Immature natural killer cell (primary cell): ENCODE results near the gene HIP1. TPM values are rescaled to one million over a fixed set of nuclear protein-coding genes. Genes with fewer than 3 reads are reported as not detected.

Source experiments
- DNase-seq, 3 donors: peaks; one replicate each; pipeline ENCODE4 v3.0.0; 2022; ENCODE audit warnings: mixed read lengths in 1 of 3
- H3K27ac Mint-ChIP-seq, 6 donors: one replicate each; pipeline ENCODE4 v1.8.0; 2020; ENCODE audit warnings: mixed read lengths in 6 of 6, mild to moderate bottlenecking in 5 of 6, inconsistent platforms in 4 of 6, moderate library complexity in 3 of 6
- H3K27me3 Mint-ChIP-seq, 3 donors: one replicate each; pipeline ENCODE4 v1.8.0; 2020 to 2021; ENCODE audit warnings: low read depth in 3 of 3, mild to moderate bottlenecking in 3 of 3, mixed read lengths in 3 of 3, moderate library complexity in 3 of 3, inconsistent platforms in 1 of 3
- H3K36me3 Mint-ChIP-seq, 3 donors: one replicate each; pipeline ENCODE4 v1.8.0; 2020; ENCODE audit warnings: mixed read lengths in 3 of 3, inconsistent platforms in 2 of 3, mild to moderate bottlenecking in 2 of 3
- H3K4me1 Mint-ChIP-seq, 2 donors: one replicate each; pipeline ENCODE4 v1.8.0; 2020; ENCODE audit warnings: inconsistent platforms in 2 of 2, mild to moderate bottlenecking in 2 of 2, mixed read lengths in 2 of 2, moderate library complexity in 1 of 2
- H3K4me3 Mint-ChIP-seq, 5 donors: one replicate each; pipeline ENCODE4 v1.8.0; 2020; ENCODE audit warnings: mild to moderate bottlenecking in 5 of 5, mixed read lengths in 5 of 5, inconsistent platforms in 3 of 5, moderate library complexity in 3 of 5
- H3K9me3 Mint-ChIP-seq, 6 donors: one replicate each; pipeline ENCODE4 v1.8.0; 2020; ENCODE audit warnings: mild to moderate bottlenecking in 6 of 6, mixed read lengths in 6 of 6, inconsistent platforms in 4 of 6, moderate library complexity in 3 of 6
- polyA plus RNA-seq, 3 donors: library from polyadenylated mRNA; unstranded; fragments of 300-500 nt; fragmentation: Illumina TruSeq; gene quantifications; one replicate each; pipeline ENCODE4 v1.2.3, GENCODE V29; 2021

HIP1 gene
- polyA plus RNA-seq, 3 donors from 2014 or later = 3.9 to 13.3 (median 5.9) TPM

- H3K9me3 Mint-ChIP-seq = no peaks in the 10 kb centered on the region
- H3K4me3 Mint-ChIP-seq = no peak overlapping the region
- no peaks in the 10 kb centered on the region for H3K36me3 Mint-ChIP-seq
- DNase-seq = no peak
- no peaks in the 10 kb centered on the region for H3K4me1 Mint-ChIP-seq
- H3K27me3 Mint-ChIP-seq = peaks cover 0 to 5% (median 0%) of the 10 kb centered on the region in 3 donors
- H3K27ac Mint-ChIP-seq = peak overlapping the region in 2 of 6 donors; percentile 31 to 77
These were observed 75.3 kb downstream of the HIP1 start for GRCh38 chr7:75663302-75663907.

- no peak for DNase-seq
- Mint-ChIP-seq H3K9me3 (no peaks in the 10 kb centered on the region), H3K27ac (peak overlapping the region in 1 of 6 donors; percentile 52), H3K27me3 (peaks cover 0 to 5% (median 0%) of the 10 kb centered on the region in 3 donors), H3K36me3 (no peaks in the 10 kb centered on the region), H3K4me1 (no peaks in the 10 kb centered on the region), H3K4me3 (no peak overlapping the region)
These were observed 76.0 kb downstream of the HIP1 start for GRCh38 chr7:75662579-75663301.

GRCh38 chr7:75660566-75661215, 78.0 kb downstream of the HIP1 start:
- Mint-ChIP-seq H3K27ac (peak overlapping the region in 1 of 6 donors; percentile 32), H3K4me1 (no peaks in the 10 kb centered on the region), H3K4me3 (no peak overlapping the region), H3K9me3 (no peaks in the 10 kb centered on the region), H3K27me3 (peaks cover 0 to 3% (median 0%) of the 10 kb centered on the region in 3 donors), H3K36me3 (peaks cover 0 to 3% (median 0%) of the 10 kb centered on the region in 3 donors)
- no peak for DNase-seq

GRCh38 chr7:75658802-75659201, 79.9 kb downstream of the HIP1 start:
- H3K36me3 Mint-ChIP-seq = peaks cover 0 to 7% (median 0%) of the 10 kb centered on the region in 3 donors
- H3K27me3 Mint-ChIP-seq = peaks cover 0 to 3% (median 0%) of the 10 kb centered on the region in 3 donors
- no peaks in the 10 kb centered on the region for H3K9me3 Mint-ChIP-seq
- no peak for DNase-seq
- H3K27ac Mint-ChIP-seq = no peak overlapping the region
- no peaks in the 10 kb centered on the region for H3K4me1 Mint-ChIP-seq
- H3K4me3 Mint-ChIP-seq = no peak overlapping the region

GRCh38 chr7:75658369-75658768, 80.4 kb downstream of the HIP1 start:
- no peaks in the 10 kb centered on the region for H3K4me1 Mint-ChIP-seq
- no peak overlapping the region for H3K4me3 Mint-ChIP-seq
- no peak for DNase-seq
- no peaks in the 10 kb centered on the region for H3K9me3 Mint-ChIP-seq
- H3K27ac Mint-ChIP-seq = peak overlapping the region in 1 of 6 donors; percentile 33
- H3K27me3 Mint-ChIP-seq = peaks cover 0 to 3% (median 0%) of the 10 kb centered on the region in 3 donors
- H3K36me3 Mint-ChIP-seq = peaks cover 0 to 7% (median 0%) of the 10 kb centered on the region in 3 donors

GRCh38 chr7:75657866-75658265, 80.9 kb downstream of the HIP1 start:
- Mint-ChIP-seq H3K4me3 (no peak overlapping the region), H3K36me3 (peaks cover 0 to 9% (median 2%) of the 10 kb centered on the region in 3 donors), H3K27ac (peak overlapping the region in 1 of 6 donors; percentile 38), H3K27me3 (peaks cover 0 to 3% (median 0%) of the 10 kb centered on the region in 3 donors), H3K9me3 (no peaks in the 10 kb centered on the region), H3K4me1 (no peaks in the 10 kb centered on the region)
- no peak for DNase-seq

- Mint-ChIP-seq H3K4me3 (no peak overlapping the region), H3K36me3 (peaks cover 0 to 14% (median 4%) of the 10 kb centered on the region in 3 donors), H3K27ac (no peak overlapping the region), H3K27me3 (peaks cover 0 to 3% (median 0%) of the 10 kb centered on the region in 3 donors), H3K4me1 (no peaks in the 10 kb centered on the region), H3K9me3 (no peaks in the 10 kb centered on the region)
- no peak for DNase-seq
These were observed 82.0 kb downstream of the HIP1 start for GRCh38 chr7:75656740-75657139.

- no peak overlapping the region for H3K27ac Mint-ChIP-seq
- peaks cover 0 to 1% (median 0%) of the 10 kb centered on the region in 3 donors for H3K27me3 Mint-ChIP-seq
These were observed 83.2 kb downstream of the HIP1 start for GRCh38 chr7:75655536-75655935.

GRCh38 chr7:75654855-75655254, 83.9 kb downstream of the HIP1 start:
- Mint-ChIP-seq H3K4me1 (no peaks in the 10 kb centered on the region), H3K9me3 (no peaks in the 10 kb centered on the region), H3K27ac (no peak overlapping the region), H3K36me3 (peaks cover 0 to 14% (median 4%) of the 10 kb centered on the region in 3 donors), H3K27me3 (peaks cover 0 to 1% (median 0%) of the 10 kb centered on the region in 3 donors), H3K4me3 (no peak overlapping the region)
- no peak for DNase-seq

More at GRCh38 chr7:75655536-75655935, 83.2 kb downstream of the HIP1 start:
- no peaks in the 10 kb centered on the region for H3K9me3 Mint-ChIP-seq
- peaks cover 0 to 14% (median 4%) of the 10 kb centered on the region in 3 donors for H3K36me3 Mint-ChIP-seq
- no peaks in the 10 kb centered on the region for H3K4me1 Mint-ChIP-seq
- H3K4me3 Mint-ChIP-seq = no peak overlapping the region
- DNase-seq = no peak

GRCh38 chr7:75653651-75654050, 85.1 kb downstream of the HIP1 start:
- no peaks in the 10 kb centered on the region for H3K4me1 Mint-ChIP-seq
- no peak overlapping the region for H3K27ac Mint-ChIP-seq
- H3K9me3 Mint-ChIP-seq = no peaks in the 10 kb centered on the region
- H3K27me3 Mint-ChIP-seq = peaks cover 0 to 3% (median 0%) of the 10 kb centered on the region in 3 donors
- H3K4me3 Mint-ChIP-seq = no peak overlapping the region
- no peak for DNase-seq
- H3K36me3 Mint-ChIP-seq = peaks cover 0 to 14% (median 4%) of the 10 kb centered on the region in 3 donors

GRCh38 chr7:75652788-75653187, 86.0 kb downstream of the HIP1 start:
- H3K27me3 Mint-ChIP-seq = peaks cover 0 to 4% (median 0%) of the 10 kb centered on the region in 3 donors
- peaks cover 0 to under 1% of the 10 kb centered on the region in 2 donors for H3K4me1 Mint-ChIP-seq
- H3K9me3 Mint-ChIP-seq = no peaks in the 10 kb centered on the region
- no peak overlapping the region for H3K4me3 Mint-ChIP-seq
- H3K36me3 Mint-ChIP-seq = peaks cover 0 to 14% (median 6%) of the 10 kb centered on the region in 3 donors
- H3K27ac Mint-ChIP-seq = no peak overlapping the region
- no peak for DNase-seq

- Mint-ChIP-seq H3K4me3 (no peak overlapping the region), H3K36me3 (peaks cover 0 to 11% (median 10%) of the 10 kb centered on the region in 3 donors), H3K9me3 (no peaks in the 10 kb centered on the region), H3K27ac (no peak overlapping the region), H3K4me1 (peaks cover 0 to 3% of the 10 kb centered on the region in 2 donors), H3K27me3 (peaks cover 0 to 6% (median 0%) of the 10 kb centered on the region in 3 donors)
- no peak for DNase-seq
These were observed 88.1 kb downstream of the HIP1 start for GRCh38 chr7:75650681-75651080.

GRCh38 chr7:75650062-75650461, 88.7 kb downstream of the HIP1 start:
- Mint-ChIP-seq H3K9me3 (no peaks in the 10 kb centered on the region), H3K4me3 (no peak overlapping the region), H3K27ac (no peak overlapping the region), H3K36me3 (peaks cover 0 to 10% (median 7%) of the 10 kb centered on the region in 3 donors), H3K27me3 (peaks cover 0 to 6% (median 0%) of the 10 kb centered on the region in 3 donors), H3K4me1 (peaks cover 0 to 3% of the 10 kb centered on the region in 2 donors)
- DNase-seq = no peak

GRCh38 chr7:75649462-75649861, 89.3 kb downstream of the HIP1 start:
- H3K9me3 Mint-ChIP-seq = no peaks in the 10 kb centered on the region
- no peak overlapping the region for H3K4me3 Mint-ChIP-seq
- peaks cover 0 to 6% (median 0%) of the 10 kb centered on the region in 3 donors for H3K27me3 Mint-ChIP-seq
- H3K36me3 Mint-ChIP-seq = peaks cover 0 to 10% (median 7%) of the 10 kb centered on the region in 3 donors
- H3K4me1 Mint-ChIP-seq = peaks cover 0 to 3% of the 10 kb centered on the region in 2 donors
- no peak overlapping the region for H3K27ac Mint-ChIP-seq
- no peak for DNase-seq
